ENCODE results near the gene HMCN1.

HMCN1 gene

GRCh38 chr1:186218654-186219352, 484.6 kb downstream of the HMCN1 start:
- Histone ChIP-seq H3K4me3 (ENCODE audit: insufficient read length, low read depth) (no peak overlapping the region), H3K4me1 (ENCODE audit: insufficient read depth, insufficient read length) (no peaks in the 10 kb centered on the region), H3K9me3 (ENCODE audit: insufficient read depth, low read length) (0 out of 2 replicates have a peak, but pooled peaks cover 5% of the 10 kb centered on the region), H3K36me3 (ENCODE audit: insufficient read depth, insufficient read length, low read length) (no peaks in the 10 kb centered on the region), H3K27me3 (ENCODE audit: insufficient read depth, insufficient read length) (no peaks in the 10 kb centered on the region), H3K9ac (ENCODE audit: insufficient read length, low read depth) (no peak overlapping the region)
- no peak for TF ChIP-seq ZNF274 (IDR thresholded peaks at IDR 0.05; ENCODE audit: low read depth, low read length)
- no peak for TF ChIP-seq SUZ12 (IDR thresholded peaks at IDR 0.05; ENCODE audit: extremely low read depth, insufficient read depth, insufficient read length)
- no peak for TF ChIP-seq YY1 (IDR thresholded peaks at IDR 0.05; ENCODE audit: insufficient read depth, insufficient read length)
- DNase-seq (ENCODE audit: low read depth, low spot score): no peak

GRCh38 chr1:186220067-186220466, 485.9 kb downstream of the HMCN1 start:
- Histone ChIP-seq H3K4me1 (ENCODE audit: insufficient read depth, insufficient read length) (no peaks in the 10 kb centered on the region), H3K36me3 (ENCODE audit: insufficient read depth, insufficient read length, low read length) (no peaks in the 10 kb centered on the region), H3K27me3 (ENCODE audit: insufficient read depth, insufficient read length) (no peaks in the 10 kb centered on the region), H3K9me3 (ENCODE audit: insufficient read depth, low read length) (0 out of 2 replicates have a peak, but pooled peaks cover 5% of the 10 kb centered on the region), H3K9ac (ENCODE audit: insufficient read length, low read depth) (no peak overlapping the region), H3K4me3 (ENCODE audit: insufficient read length, low read depth) (no peak overlapping the region)
- no peak for DNase-seq (ENCODE audit: low read depth, low spot score)
- no peak for TF ChIP-seq ZNF274 (IDR thresholded peaks at IDR 0.05; ENCODE audit: low read depth, low read length)
- TF ChIP-seq SUZ12 (IDR thresholded peaks at IDR 0.05; ENCODE audit: extremely low read depth, insufficient read depth, insufficient read length): no peak
- TF ChIP-seq YY1 (IDR thresholded peaks at IDR 0.05; ENCODE audit: insufficient read depth, insufficient read length): no peak

DNA sequence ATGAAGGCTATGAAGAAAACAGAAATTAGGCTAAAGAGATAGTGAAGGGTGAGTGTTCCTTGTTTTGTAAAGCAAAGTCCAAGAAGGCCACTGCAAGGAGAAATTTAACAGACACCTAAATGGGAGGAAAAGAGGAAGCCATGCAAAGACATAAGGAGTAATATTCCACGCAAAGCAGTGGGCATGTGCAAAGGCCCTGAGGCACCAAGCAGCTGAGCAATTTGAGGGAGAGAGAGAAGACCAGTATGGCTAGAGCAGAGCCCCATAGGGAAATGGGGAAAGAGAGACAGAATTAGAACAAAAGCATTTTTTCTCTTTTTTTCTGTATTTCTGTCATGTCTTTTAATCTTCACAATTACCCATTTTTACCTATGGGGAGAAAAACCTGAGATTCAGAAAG, 486.7 kb downstream of the HMCN1 start:
- DNase-seq (ENCODE audit: low read depth, low spot score): no peak
- no peaks in the 10 kb centered on the region for H3K27me3 ChIP-seq (ENCODE audit: insufficient read depth, insufficient read length)
- no peaks in the 10 kb centered on the region for H3K36me3 ChIP-seq (ENCODE audit: insufficient read depth, insufficient read length, low read length)
- H3K9me3 ChIP-seq (ENCODE audit: insufficient read depth, low read length): 0 out of 2 replicates have a peak, but pooled peaks cover 5% of the 10 kb centered on the region
- no peaks in the 10 kb centered on the region for H3K4me1 ChIP-seq (ENCODE audit: insufficient read depth, insufficient read length)
- no peak overlapping the region for H3K4me3 ChIP-seq (ENCODE audit: insufficient read length, low read depth)
- no peak overlapping the region for H3K9ac ChIP-seq (ENCODE audit: insufficient read length, low read depth)
- TF ChIP-seq ZNF274 (IDR thresholded peaks at IDR 0.05; ENCODE audit: low read depth, low read length) (no peak), SUZ12 (IDR thresholded peaks at IDR 0.05; ENCODE audit: extremely low read depth, insufficient read depth, insufficient read length) (no peak), YY1 (IDR thresholded peaks at IDR 0.05; ENCODE audit: insufficient read depth, insufficient read length) (no peak)

- Histone ChIP-seq H3K9me3 (ENCODE audit: insufficient read depth, low read length) (0 out of 2 replicates have a peak, but pooled peaks cover 5% of the 10 kb centered on the region), H3K27me3 (ENCODE audit: insufficient read depth, insufficient read length) (no peaks in the 10 kb centered on the region), H3K36me3 (ENCODE audit: insufficient read depth, insufficient read length, low read length) (no peaks in the 10 kb centered on the region), H3K4me3 (ENCODE audit: insufficient read length, low read depth) (no peak overlapping the region), H3K9ac (ENCODE audit: insufficient read length, low read depth) (no peak overlapping the region), H3K4me1 (ENCODE audit: insufficient read depth, insufficient read length) (no peaks in the 10 kb centered on the region)
- TF ChIP-seq YY1 (IDR thresholded peaks at IDR 0.05; ENCODE audit: insufficient read depth, insufficient read length) (no peak), ZNF274 (IDR thresholded peaks at IDR 0.05; ENCODE audit: low read depth, low read length) (no peak), SUZ12 (IDR thresholded peaks at IDR 0.05; ENCODE audit: extremely low read depth, insufficient read depth, insufficient read length) (no peak)
- DNase-seq (ENCODE audit: low read depth, low spot score): no peak
Measured at GRCh38 chr1:186225096-186225495, 490.9 kb downstream of the HMCN1 start.

GRCh38 chr1:186228749-186229148, 494.6 kb downstream of the HMCN1 start:
- DNase-seq (ENCODE audit: low read depth, low spot score): no peak
- Histone ChIP-seq H3K4me1 (ENCODE audit: insufficient read depth, insufficient read length) (no peaks in the 10 kb centered on the region), H3K9ac (ENCODE audit: insufficient read length, low read depth) (no peak overlapping the region), H3K4me3 (ENCODE audit: insufficient read length, low read depth) (no peak overlapping the region), H3K9me3 (ENCODE audit: insufficient read depth, low read length) (no peaks in the 10 kb centered on the region), H3K27me3 (ENCODE audit: insufficient read depth, insufficient read length) (no peaks in the 10 kb centered on the region), H3K36me3 (ENCODE audit: insufficient read depth, insufficient read length, low read length) (no peaks in the 10 kb centered on the region)
- no peak for TF ChIP-seq SUZ12 (IDR thresholded peaks at IDR 0.05; ENCODE audit: extremely low read depth, insufficient read depth, insufficient read length)
- no peak for TF ChIP-seq YY1 (IDR thresholded peaks at IDR 0.05; ENCODE audit: insufficient read depth, insufficient read length)
- no peak for TF ChIP-seq ZNF274 (IDR thresholded peaks at IDR 0.05; ENCODE audit: low read depth, low read length)

GRCh38 chr1:186231861-186232436, 497.8 kb downstream of the HMCN1 start:
- Histone ChIP-seq H3K27me3 (ENCODE audit: insufficient read depth, insufficient read length) (no peaks in the 10 kb centered on the region), H3K4me3 (ENCODE audit: insufficient read length, low read depth) (no peak overlapping the region), H3K36me3 (ENCODE audit: insufficient read depth, insufficient read length, low read length) (no peaks in the 10 kb centered on the region), H3K9me3 (ENCODE audit: insufficient read depth, low read length) (no peaks in the 10 kb centered on the region), H3K9ac (ENCODE audit: insufficient read length, low read depth) (no peak overlapping the region), H3K4me1 (ENCODE audit: insufficient read depth, insufficient read length) (no peaks in the 10 kb centered on the region)
- DNase-seq (ENCODE audit: low read depth, low spot score): no peak
- TF ChIP-seq SUZ12 (IDR thresholded peaks at IDR 0.05; ENCODE audit: extremely low read depth, insufficient read depth, insufficient read length) (no peak), ZNF274 (IDR thresholded peaks at IDR 0.05; ENCODE audit: low read depth, low read length) (no peak), YY1 (IDR thresholded peaks at IDR 0.05; ENCODE audit: insufficient read depth, insufficient read length) (no peak)

DNA sequence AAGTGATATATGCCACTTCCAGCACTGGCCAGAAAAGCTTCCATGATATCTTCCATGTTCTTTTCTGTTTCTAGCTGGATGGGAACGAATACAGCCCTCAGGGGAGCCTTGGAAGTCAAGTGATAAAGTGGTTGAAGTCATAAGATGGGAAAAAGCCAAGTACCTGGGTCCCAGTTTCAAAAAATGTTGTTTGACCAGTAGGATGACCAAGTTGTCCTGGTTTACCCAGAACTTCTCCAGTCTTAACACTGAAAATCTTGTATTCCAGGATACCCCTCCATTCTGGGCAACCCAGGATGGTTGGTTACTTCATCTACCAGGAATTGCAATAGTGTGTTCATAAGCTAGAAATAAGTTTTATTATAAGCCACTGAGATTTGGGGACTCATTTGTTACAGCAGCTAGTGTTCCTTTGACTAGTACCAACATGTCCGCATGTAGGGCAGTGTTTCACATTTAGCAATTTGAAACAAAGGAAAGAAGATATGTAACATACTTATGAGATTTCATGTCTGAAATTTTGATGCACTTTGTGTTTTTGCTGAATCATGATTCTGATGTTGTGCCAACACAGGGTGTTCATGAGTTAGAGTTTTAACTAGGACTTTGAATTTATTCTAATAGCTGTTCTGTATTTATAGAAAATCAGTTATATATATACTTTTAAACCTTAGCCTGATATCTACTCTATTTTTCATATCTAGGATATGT, 500.9 kb downstream of the HMCN1 start:
- H3K27me3 ChIP-seq (ENCODE audit: insufficient read depth, insufficient read length): no peaks in the 10 kb centered on the region
- no peaks in the 10 kb centered on the region for H3K9me3 ChIP-seq (ENCODE audit: insufficient read depth, low read length)
- H3K4me1 ChIP-seq (ENCODE audit: insufficient read depth, insufficient read length): no peaks in the 10 kb centered on the region
- no peak overlapping the region for H3K4me3 ChIP-seq (ENCODE audit: insufficient read length, low read depth)
- no peak for DNase-seq (ENCODE audit: low read depth, low spot score)
- no peak overlapping the region for H3K9ac ChIP-seq (ENCODE audit: insufficient read length, low read depth)
- no peaks in the 10 kb centered on the region for H3K36me3 ChIP-seq (ENCODE audit: insufficient read depth, insufficient read length, low read length)
- TF ChIP-seq YY1 (IDR thresholded peaks at IDR 0.05; ENCODE audit: insufficient read depth, insufficient read length) (no peak), SUZ12 (IDR thresholded peaks at IDR 0.05; ENCODE audit: extremely low read depth, insufficient read depth, insufficient read length) (no peak), ZNF274 (IDR thresholded peaks at IDR 0.05; ENCODE audit: low read depth, low read length) (no peak)

Data from NT2/D1 (cell line).